Putamen (tissue), 1 donor: ENCODE results near the gene CELF3.
A peak's percentile ranks its signal among the peaks of the same experiment; 100 is the strongest.

Experiments used
- DNase-seq: peaks from one replicate; pipeline ENCODE4 v3.0.0-alpha.2; 2016; ENCODE audit warnings: low spot score

CELF3 gene

GRCh38 chr1:151720974-151721787 is 4.6 kb upstream of the CELF3 start, which contains the start of gene RIIAD1:
RIIAD1 (plus strand) TSS chr1:151721522; CDS start chr1:151721537, 15 bp downstream.
- DNase-seq, result no peak

- no peak for DNase-seq
Measured at GRCh38 chr1:151720554-151720953, 4.0 kb upstream of the CELF3 start.

- DNase-seq, result no peak
Measured at GRCh38 chr1:151720125-151720524, 3.5 kb upstream of the CELF3 start.

- no peak for DNase-seq
Measured at GRCh38 chr1:151718666-151719065, 2.1 kb upstream of the CELF3 start.

- no peak for DNase-seq
Measured at GRCh38 chr1:151718011-151718431, 1.4 kb upstream of the CELF3 start.

GRCh38 chr1:151716405-151716762 is 219 bp downstream of the CELF3 start:
- no peak for DNase-seq

- DNase-seq, result no peak
Measured at GRCh38 chr1:151715726-151716404, 738 bp downstream of the CELF3 start.

GRCh38 chr1:151714820-151715725 is 1.5 kb downstream of the CELF3 start:
- no peak for DNase-seq

- DNase-seq, result no peak
Measured at GRCh38 chr1:151713874-151714273, 2.7 kb downstream of the CELF3 start.

- DNase-seq, result no peak
Measured at GRCh38 chr1:151713044-151713443, 3.6 kb downstream of the CELF3 start.

- no peak for DNase-seq
Measured at GRCh38 chr1:151711951-151712350, 4.7 kb downstream of the CELF3 start.

- DNase-seq, result peak; percentile 69
Measured at GRCh38 chr1:151711044-151711800, 5.4 kb downstream of the CELF3 start.

- peak; percentile 85 for DNase-seq
Measured at GRCh38 chr1:151710187-151710840, 6.3 kb downstream of the CELF3 start.

GRCh38 chr1:151708891-151709290 is 7.7 kb downstream of the CELF3 start:
- no peak for DNase-seq

GRCh38 chr1:151707541-151708065 is 9.0 kb downstream of the CELF3 start:
- DNase-seq, result no peak

GRCh38 chr1:151706464-151707415 is 9.9 kb downstream of the CELF3 start:
- no peak for DNase-seq

GRCh38 chr1:151705753-151706463 is 10.7 kb downstream of the CELF3 start:
- no peak for DNase-seq

- no peak for DNase-seq
Measured at GRCh38 chr1:151705146-151705545, 11.5 kb downstream of the CELF3 start.

GRCh38 chr1:151704246-151704645 is 12.4 kb downstream of the CELF3 start:
- DNase-seq, result no peak
